ENCODE results near the gene MINDY4. TPM values are rescaled to one million over a fixed set of nuclear protein-coding genes. Genes with fewer than 3 reads are reported as not detected.

Gene MINDY4
- total and polyA plus RNA-seq, 2 of the 8 experiments (the other 6 are each of a cell fraction or from before 2014, with no cell fraction given): 1.3 to 3.6 TPM

DNA sequence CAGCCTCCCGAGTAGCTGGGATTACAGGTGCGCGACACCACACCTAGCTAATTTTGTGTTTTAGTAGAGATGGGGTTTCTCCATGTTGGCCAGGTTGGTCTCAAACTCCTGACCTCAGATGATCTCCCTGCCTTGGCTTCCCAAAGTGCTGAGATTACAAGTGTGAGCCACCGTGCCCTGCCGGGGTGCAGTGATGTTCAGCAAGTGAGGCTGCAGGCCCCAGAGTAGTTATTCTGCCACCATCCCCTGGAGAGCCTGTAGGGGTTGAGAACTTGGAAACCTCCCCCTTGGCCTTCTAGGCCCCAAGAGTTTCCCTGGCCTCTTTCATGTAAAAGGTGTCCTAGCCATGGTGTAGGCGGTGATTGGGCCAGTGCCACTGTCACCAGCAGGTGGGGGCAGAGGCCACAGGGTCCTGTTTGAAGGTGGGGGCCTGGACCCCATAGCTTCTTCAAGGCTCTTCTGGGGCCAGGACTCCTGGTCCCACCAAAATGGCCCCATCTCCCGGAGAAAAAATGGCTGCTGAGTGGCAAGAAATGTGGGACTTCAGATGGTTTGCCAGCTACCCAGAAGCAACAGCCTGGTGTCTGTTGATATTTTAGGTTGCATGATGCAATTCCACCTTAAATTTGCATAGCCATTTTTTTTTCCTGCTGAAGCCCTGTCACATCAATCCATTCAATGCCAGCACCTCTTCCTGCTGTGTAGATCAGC, 44.8 kb upstream of the MINDY4 start:
- peak overlapping the region; percentile 64; the same call in 1 of the 2 replicates for H3K18ac ChIP-seq (ENCODE audit: extremely low read depth, low read length)
- H3K4ac ChIP-seq (replicated peaks; ENCODE audit: insufficient read length, low read depth, low read length): peak overlapping the region; percentile 50
- no peak overlapping the region for H2BK120ac ChIP-seq (replicated peaks; ENCODE audit: low read depth, low read length)
- peak overlapping the region; percentile 46 for H4K91ac ChIP-seq (replicated peaks; ENCODE audit: insufficient read length, low read length)
- H3K23ac ChIP-seq (ENCODE audit: insufficient read length): no peak overlapping the region
- no peak for FAIRE-seq
- H2BK12ac ChIP-seq (ENCODE audit: low read depth, low read length): peak overlapping the region; percentile 62; the same call in 1 of the 2 replicates
- no peaks in the 10 kb centered on the region for H3K23me2 ChIP-seq (ENCODE audit: low read depth, low read length)
- peak overlapping the region; percentile 23; the same call in 1 of the 2 replicates for H2BK20ac ChIP-seq (ENCODE audit: low read length)
- H3K79me2 ChIP-seq (ENCODE audit: control insufficient read depth in 1 of 2, insufficient read depth in 2 of 2, low read length in 2 of 2): no peaks in the 10 kb centered on the region
- H3K14ac ChIP-seq (ENCODE audit: insufficient read length): no peak overlapping the region
- 0 out of 2 replicates have a peak overlapping the region, but pooled peaks have one; percentile 33 for H2AK5ac ChIP-seq (ENCODE audit: low read depth, low read length)
- peak overlapping the region; percentile 18 for H4K5ac ChIP-seq (ENCODE audit: insufficient read length, low read depth, low read length)
- CTCF ChIA-PET (ENCODE audit: partially characterized antibody): interaction anchor here (0.7 to 4.9 kb wide), 13 partner anchors 10 to 251 kb away, joined by 3 to 56 read pairs (median 5); no protein-coding TSS in a partner anchor
- no peaks in the 10 kb centered on the region for H3K36me3 ChIP-seq (ENCODE audit: control insufficient read depth in 2 of 4, insufficient read depth in 4 of 4, low read length in 3 of 4)
- no peaks in the 10 kb centered on the region for H4K20me1 ChIP-seq (replicated peaks in 1 of 2; ENCODE audit: control insufficient read depth in 1 of 2, insufficient read depth in 2 of 2, low read length in 2 of 2)
- H3K9ac ChIP-seq (replicated peaks in 1 of 4; ENCODE audit: extremely low read depth in 1 of 4, low read depth in 3 of 4, low read length in 3 of 4): no peak overlapping the region; a peak in 1 of 7 replicates
- H2BK15ac ChIP-seq (ENCODE audit: low read length): no peak overlapping the region
- no peaks in the 10 kb centered on the region; a peak in 2 of 7 replicates for H3K27me3 ChIP-seq (replicated peaks in 1 of 4; ENCODE audit: control insufficient read depth in 3 of 4, extremely low read depth in 1 of 4, insufficient read depth in 3 of 4, low read length in 3 of 4)
- peak overlapping the region; percentile 61; the same call in 1 of the 2 replicates for H3K27ac ChIP-seq (ENCODE audit: low read depth, low read length)
- H3K79me1 ChIP-seq (ENCODE audit: low read depth, low read length): no peaks in the 10 kb centered on the region; the same call in 1 of the 2 replicates
- no peaks in the 10 kb centered on the region for H3K9me3 ChIP-seq (ENCODE audit: insufficient read depth in 2 of 2, low read depth in 1 of 2, low read length in 1 of 2)
- no peak overlapping the region for H3K56ac ChIP-seq (replicated peaks; ENCODE audit: insufficient read length, low read depth, low read length)
- no peak overlapping the region for H4K8ac ChIP-seq (ENCODE audit: extremely low read depth, insufficient read depth, low read length)
- H3K4me3 ChIP-seq (ENCODE audit: extremely low read depth in 1 of 4, insufficient read depth in 2 of 4, low read depth in 3 of 4, low read length in 4 of 4): no peak overlapping the region
- peak overlapping the region; percentile 41; the same call in 1 of the 2 replicates for H2BK5ac ChIP-seq (ENCODE audit: low read depth, low read length)
- peaks cover 0 to 17% (median 11%) of the 10 kb centered on the region in 4 experiments; a peak in 6 of 7 replicates for H3K4me1 ChIP-seq (replicated peaks in 1 of 4; ENCODE audit: control insufficient read depth in 3 of 4, insufficient read depth in 4 of 4, low read length in 3 of 4)
- no peak for DNase-seq (ENCODE audit: low read depth in 1 of 2, low spot score in 2 of 2)
- WGBS, 2 experiments (ENCODE audit: extremely low coverage in 1 of 2, insufficient coverage in 1 of 2, insufficient read length in 1 of 2, insufficient replicate concordance in 2 of 2, low coverage in 1 of 2, low lambda C conversion rate in 2 of 2, missing lambda C conversion rate in 1 of 2): 92% methylated on average over 7 of the region's 7 CpGs; no CpG with 5 or more reads in 1 of the 2 experiments
- POLR2A ChIA-PET (ENCODE audit: partially characterized antibody): interaction anchor here (0.6 to 2.0 kb wide), 10 partner anchors 8 to 291 kb away, joined by 3 to 5 read pairs (median 3); no protein-coding TSS in a partner anchor
- peak overlapping the region; percentile 11 to 36; a peak in 2 of 4 replicates for H3K4me2 ChIP-seq (ENCODE audit: insufficient read depth in 1 of 2, low read depth in 2 of 2, low read length in 2 of 2)
- H2AFZ ChIP-seq (ENCODE audit: low read length): no peak overlapping the region
- TF ChIP-seq, protein P1, sequence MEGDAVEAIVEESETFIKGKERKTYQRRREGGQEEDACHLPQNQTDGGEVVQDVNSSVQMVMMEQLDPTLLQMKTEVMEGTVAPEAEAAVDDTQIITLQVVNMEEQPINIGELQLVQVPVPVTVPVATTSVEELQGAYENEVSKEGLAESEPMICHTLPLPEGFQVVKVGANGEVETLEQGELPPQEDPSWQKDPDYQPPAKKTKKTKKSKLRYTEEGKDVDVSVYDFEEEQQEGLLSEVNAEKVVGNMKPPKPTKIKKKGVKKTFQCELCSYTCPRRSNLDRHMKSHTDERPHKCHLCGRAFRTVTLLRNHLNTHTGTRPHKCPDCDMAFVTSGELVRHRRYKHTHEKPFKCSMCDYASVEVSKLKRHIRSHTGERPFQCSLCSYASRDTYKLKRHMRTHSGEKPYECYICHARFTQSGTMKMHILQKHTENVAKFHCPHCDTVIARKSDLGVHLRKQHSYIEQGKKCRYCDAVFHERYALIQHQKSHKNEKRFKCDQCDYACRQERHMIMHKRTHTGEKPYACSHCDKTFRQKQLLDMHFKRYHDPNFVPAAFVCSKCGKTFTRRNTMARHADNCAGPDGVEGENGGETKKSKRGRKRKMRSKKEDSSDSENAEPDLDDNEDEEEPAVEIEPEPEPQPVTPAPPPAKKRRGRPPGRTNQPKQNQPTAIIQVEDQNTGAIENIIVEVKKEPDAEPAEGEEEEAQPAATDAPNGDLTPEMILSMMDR (IDR thresholded peaks at IDR 0.05; ENCODE audit: control extremely low read depth in 1 of 3, insufficient read depth in 1 of 3, low read depth in 1 of 3, low read length in 3 of 3): peak in 2 of 3 experiments; percentile 15; a peak in 2 of 4 replicates
- TF ChIP-seq RFX5 (IDR thresholded peaks at IDR 0.05; ENCODE audit: borderline replicate concordance, low read depth, low read length) (no peak), TEAD4 (IDR thresholded peaks at IDR 0.05; ENCODE audit: low read depth, low read length) (no peak), SIRT6 (IDR thresholded peaks at IDR 0.05; ENCODE audit: low read length) (no peak), YY1 (IDR thresholded peaks at IDR 0.05; ENCODE audit: low read depth, low read length) (peak; percentile 36; the same call in 1 of the 2 replicates), EGR1 (IDR thresholded peaks at IDR 0.05; ENCODE audit: borderline replicate concordance, low read depth, low read length) (no peak), SP1 (IDR thresholded peaks at IDR 0.05; ENCODE audit: low read depth, low read length) (no peak), RBBP5 (IDR thresholded peaks at IDR 0.05; ENCODE audit: borderline replicate concordance, low read depth, low read length) (no peak), CHD1 (IDR thresholded peaks at IDR 0.05; ENCODE audit: low read depth, low read length) (no peak)

Measured in H1 (cell line).